Medulla oblongata (tissue), 1 donor: ENCODE data around the gene HNRNPU.

Experiments
- DNase-seq: peaks from one replicate; pipeline ENCODE4 v3.0.0-alpha.2; 2015; ENCODE audit errors: extremely low spot score

Gene HNRNPU

DNA sequence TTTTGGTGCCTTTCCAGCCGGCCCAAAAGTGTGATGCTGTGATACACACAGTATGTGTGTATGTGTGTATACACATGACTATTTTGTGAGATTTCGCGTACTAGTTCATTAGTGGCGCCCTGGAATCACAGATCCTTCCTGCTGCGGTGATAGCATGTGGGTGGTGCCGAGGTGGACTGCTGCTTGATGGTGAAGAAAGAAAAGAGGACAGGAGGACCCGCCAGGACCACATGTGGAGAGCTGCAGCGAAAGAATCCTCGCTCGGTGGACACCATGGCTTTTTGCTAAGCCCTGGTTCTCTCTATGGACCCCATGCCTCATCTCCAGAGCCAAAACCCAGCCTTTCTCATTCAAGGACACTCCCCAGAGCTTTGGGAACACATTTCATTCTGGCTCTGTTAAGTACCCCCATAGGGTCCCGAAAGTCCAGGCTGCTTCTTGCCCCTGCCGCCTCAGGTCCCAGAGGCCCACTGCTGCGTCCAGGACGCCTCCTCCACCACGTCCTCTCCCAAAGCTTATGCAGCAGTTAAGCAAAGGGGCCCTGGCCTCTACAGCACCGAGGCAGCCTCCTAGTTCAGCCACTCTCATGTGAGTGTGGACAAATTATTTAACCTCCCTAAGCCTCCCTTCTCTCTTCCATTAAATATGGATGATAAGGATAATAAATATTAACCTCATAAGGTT, 61.6 kb downstream of the HNRNPU start:
- no peak for DNase-seq

DNA sequence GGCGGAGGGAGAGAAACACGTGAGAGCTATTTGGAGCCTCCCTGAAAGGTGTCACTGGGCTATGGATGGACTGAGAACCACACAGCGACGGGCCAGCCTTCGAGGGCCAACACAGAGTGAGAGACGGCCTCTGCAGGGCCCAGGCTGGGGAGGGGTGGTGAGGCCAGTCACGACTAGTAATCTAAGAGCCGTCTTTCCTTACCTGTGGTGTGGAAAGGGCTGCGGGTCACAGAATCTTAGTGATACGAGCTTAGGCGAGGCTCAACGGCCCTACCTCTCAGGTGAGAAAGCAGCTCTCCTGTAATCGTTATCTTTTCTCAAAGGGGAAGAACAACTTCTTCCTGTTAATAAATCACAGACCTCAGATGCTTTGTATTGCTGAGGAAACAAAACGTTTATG, 62.3 kb downstream of the HNRNPU start:
- DNase-seq: no peak

GRCh38 chr1:244801246-244801645, 63.1 kb downstream of the HNRNPU start:
- DNase-seq: peak; percentile 48

- no peak for DNase-seq
Observed at GRCh38 chr1:244800821-244801220, 63.5 kb downstream of the HNRNPU start.
